GM18508 (cell line): Measurements from ENCODE around the gene CTNNBL1.
"Not testable (repeated sequence)": the region's sequence is repeated elsewhere in the genome, so short reads cannot be mapped to it uniquely, and the experiment has no call there.

Source experiments
- ATAC-seq: cut with Tn5 transposase; IDR thresholded peaks from one replicate; pipeline ENCODE4 v1.9.1; 2021; ENCODE audit warnings: moderate number of reproducible peaks; ENCODE audit not compliant: insufficient read depth, unreplicated experiment

Gene CTNNBL1

DNA sequence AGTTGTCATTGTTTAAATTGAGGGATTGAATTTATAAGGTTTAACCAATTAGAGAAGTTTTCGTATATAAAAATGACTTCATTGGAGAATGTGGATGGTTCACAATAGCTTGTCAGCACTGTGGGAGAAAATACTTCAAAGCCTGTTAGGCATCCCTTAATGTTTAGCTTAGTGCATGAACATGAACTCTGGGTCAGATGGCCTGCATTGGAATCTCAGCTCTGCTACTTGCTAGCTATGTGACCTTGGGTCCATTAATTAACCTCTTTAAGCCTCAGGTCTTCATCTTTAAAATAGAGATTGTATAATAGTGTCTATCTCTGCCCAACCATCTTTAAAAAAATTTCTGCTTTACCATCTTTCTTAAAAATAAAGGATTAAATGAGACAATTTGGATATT lies 11.1 kb downstream of the CTNNBL1 start:
- no peak for ATAC-seq

DNA sequence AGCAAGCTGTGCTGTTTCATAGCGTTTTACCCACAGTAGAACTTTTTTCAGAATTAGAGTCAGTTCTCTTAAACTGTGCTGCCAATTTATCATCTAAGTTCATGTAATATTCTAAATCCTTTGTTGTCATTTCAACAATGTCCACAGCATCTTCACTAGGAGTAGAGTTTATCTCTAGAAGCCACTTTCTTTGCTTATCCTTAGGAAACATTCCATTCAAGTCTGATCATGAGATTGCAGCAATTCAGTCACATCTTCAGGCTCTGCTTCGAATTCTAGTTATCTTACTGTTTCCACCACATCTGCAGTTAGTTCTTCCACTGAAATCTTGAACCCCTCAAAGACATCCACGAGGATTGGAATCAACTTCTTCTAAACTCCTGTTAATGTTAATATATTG lies 12.5 kb downstream of the CTNNBL1 start:
- no peak for ATAC-seq

DNA sequence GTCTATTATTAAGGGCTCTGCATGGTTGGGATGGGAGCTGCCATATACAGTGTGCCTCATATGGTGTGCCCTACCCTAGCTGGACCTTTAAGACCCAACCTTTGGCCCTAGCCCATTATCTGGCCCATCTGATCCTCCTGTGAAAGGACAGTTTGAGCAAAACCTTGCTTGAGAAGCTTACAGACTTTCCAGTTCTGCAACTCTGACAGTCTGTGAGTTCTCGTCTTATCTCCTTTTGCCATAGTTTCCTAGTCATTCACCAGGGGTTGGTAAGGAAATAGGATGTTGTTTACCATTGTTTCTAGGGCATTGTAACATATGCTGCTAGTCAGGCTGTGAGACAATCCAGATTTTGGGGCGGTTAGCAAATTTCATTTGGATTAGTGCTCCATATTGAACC lies 17.2 kb downstream of the CTNNBL1 start:
- no peak for ATAC-seq

DNA sequence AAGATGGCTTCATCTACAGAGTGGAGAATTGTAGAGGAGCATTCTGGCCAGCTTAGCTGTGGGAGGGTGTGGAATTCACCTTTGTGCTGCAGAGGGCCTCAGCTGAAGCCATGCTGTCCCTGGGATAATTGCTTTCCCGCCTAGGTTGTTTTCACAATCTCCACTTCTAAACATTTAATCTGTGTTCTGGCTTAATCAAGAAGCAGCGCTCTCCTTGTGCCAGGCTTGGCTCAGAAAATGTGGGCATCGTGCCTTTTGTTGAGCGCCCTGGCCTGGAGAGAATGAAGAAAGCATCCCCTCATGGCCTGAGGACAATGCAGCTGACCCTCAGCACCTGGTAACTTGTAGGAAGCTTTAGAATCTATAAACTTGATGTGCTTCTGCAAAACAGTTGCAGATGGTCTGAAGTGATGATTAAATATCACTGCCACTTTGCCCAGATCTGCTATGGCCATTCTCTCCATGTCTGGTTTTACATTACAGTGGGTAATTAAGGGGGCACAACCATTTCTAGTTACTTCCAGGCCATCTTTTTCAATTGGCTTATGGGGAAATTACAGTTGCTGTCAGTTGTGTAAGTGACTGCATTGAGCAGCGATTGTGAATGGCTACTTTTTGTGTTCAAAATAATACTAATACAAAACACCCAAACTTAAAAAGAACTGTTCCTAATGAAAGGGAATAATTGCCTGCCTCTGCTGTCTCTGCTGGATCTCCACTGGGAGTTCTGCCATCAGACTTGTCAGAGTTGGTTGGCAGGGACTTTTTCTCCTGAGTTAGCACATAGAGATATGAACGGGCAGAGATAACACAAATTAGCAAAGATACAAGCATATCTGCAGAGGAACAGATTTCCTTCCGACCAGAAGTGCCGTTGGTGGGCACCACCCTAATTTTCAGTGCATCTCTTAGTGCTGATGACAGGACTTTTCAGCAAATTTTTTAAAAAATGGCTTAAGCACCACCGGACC lies 18.4 kb downstream of the CTNNBL1 start:
- no peak for ATAC-seq

DNA sequence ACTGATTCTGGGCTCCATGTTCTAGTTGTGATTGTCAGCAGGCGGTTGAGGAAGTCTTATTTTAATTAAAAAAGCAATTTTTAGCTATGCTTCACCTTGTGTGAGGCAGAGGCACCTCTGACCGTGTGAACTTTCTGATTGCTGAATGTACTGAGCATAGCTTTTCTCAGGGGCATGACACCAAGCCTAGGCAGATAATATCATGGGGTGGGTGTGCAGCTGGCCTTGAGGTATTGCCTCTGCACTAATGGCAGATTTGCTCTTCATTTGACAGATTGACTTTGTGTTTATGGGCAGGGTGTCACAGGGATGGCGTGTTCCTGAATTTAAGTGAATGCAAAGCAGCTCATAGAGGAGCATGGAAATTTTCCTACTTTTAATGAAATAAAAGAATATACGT lies 19.6 kb downstream of the CTNNBL1 start:
- ATAC-seq = no peak

DNA sequence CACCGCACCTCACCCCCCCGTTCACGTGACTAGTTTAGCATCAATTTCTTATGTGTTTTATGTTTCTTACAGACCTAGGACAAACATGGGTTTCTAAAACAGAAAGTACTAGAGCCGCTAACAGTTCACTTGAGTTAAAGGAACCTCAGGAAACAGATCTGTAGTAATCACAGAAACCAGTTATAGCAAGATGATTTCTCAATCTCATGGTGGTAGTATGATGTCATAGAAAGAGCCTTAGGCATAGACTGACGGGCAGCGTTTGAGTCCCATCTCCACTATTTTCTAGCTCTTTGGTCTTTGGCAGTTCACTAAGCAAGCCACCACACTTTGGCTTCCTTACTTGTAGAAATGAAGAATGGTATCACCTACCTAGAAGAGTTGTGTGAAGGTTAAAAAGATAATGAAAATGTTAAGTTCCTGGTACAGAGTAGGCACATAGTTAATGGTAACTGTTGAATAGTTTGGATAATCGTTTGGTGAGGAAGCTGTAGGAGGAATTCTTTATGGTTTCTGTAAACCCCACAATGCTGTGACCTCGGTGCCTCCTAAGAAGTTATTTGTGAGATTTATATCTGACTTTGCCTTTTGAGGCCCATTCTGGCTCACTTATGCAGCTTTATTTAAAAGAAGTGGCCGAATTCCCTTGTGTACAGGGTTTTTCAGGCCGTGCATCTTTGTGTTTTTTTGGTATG lies 21.3 kb downstream of the CTNNBL1 start:
- no peak for ATAC-seq

DNA sequence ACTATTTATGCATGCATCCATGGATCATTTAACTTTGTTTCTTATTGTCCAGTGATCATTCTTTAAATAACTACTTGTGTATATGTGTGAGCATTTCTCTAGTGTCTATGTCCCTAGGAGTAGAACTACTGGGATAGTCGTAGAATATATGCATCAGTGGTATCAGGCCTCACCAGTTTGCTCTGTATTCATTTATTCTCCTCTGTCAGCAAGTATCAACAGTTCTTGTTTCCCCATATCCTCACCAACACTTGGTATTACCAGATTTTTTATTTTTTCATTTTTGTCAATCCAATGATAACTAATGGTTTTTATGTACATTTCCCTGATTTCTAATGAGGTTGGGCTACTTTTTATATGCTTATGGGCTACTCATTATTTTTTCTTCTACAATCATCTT lies 27.9 kb downstream of the CTNNBL1 start:
- ATAC-seq = no peak

DNA sequence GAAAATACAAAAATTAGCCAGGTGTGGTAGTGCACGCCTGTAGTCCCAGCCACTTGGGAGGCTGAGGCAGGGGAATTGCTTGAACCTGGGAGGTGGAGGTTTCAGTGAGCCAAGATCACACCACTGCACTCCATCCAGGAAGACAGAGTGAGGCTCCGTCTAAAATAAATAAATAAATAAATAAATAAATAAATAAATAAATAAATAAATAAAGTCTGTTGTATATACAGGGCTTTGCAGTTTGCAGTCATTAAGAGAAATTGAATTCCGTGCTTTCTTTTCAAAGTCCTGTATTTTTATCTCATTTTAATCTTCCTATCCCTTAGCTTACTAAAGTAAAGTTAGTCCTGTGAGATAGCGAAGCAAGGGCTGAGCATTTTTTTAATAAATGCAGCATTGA lies 28.5 kb downstream of the CTNNBL1 start:
- ATAC-seq = not testable (repeated sequence)

DNA sequence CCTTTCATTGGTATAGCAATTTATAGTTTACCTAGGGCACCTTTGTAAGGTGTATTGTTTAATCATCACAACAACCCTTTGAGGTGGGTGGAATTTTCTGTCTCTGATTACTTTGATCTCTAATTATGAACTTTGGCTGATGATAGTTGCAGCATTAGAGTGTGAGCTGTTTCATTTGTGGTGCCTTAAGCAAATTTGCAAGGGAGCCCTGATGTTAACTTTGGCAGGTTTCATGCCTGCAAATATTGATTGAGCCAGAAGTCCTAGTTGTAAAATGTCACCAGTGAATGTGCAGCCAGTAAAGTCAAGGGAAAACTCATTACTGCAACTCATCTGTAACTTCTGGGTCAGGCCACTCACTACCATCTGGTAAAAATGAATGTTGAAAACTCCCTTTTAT lies 29.8 kb downstream of the CTNNBL1 start:
- no peak for ATAC-seq

DNA sequence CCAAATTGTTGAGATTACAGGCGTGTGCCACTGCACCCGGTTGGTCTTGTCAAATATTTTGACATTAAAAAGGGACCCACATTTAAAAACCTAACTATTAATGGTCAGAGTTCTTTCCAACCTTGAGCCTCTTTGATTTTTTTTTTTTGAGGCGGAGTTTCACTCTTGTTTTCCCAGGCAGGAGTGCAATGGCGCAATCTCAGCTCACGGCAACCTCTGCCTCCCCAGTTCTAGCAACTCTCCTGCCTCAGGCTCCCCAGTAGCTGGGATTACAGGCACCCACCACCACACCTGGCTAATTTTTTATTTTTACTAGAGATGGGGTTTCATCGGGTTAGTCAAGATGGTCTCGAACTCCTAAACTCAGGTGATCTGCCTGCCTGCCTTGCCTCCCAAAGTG lies 31.3 kb downstream of the CTNNBL1 start:
- no peak for ATAC-seq

DNA sequence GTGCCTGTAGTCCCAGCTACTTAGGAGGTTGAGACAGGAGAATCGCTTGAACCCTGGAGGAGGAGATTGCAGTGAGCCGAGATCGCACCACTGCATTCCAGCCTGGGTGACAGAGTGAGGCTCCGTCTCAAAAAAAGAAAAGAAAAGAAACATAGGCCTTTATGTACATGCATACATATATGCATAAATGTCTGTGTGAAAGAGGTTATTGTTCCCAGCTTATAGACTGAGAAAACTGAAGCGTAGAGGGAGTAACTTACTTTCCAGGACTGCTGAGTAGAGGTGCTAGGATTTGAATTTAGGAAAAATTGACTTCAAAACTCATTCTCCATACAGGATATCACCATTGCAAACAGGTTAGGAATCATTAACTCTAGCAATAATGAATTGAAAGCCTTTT lies 32.0 kb downstream of the CTNNBL1 start:
- ATAC-seq = no peak

DNA sequence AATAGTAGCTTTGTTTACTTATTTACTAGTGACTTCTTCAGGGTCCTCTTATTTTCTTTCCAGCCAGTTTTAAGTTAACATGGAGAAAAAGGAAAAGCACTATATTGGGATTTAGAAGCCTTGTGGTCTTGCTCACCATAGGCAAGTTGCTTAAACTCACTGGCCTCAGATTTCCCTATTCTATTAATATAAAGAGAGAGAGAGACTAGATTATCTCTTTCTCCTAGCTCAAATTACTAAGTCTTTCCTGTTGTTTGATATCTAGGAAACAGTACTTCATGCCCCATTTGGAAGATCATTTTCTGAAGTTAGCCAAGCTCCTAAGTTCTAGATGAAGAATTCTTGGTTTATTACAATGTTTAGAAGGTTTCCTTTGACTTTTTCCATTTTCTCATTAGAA lies 32.5 kb downstream of the CTNNBL1 start:
- no peak for ATAC-seq

DNA sequence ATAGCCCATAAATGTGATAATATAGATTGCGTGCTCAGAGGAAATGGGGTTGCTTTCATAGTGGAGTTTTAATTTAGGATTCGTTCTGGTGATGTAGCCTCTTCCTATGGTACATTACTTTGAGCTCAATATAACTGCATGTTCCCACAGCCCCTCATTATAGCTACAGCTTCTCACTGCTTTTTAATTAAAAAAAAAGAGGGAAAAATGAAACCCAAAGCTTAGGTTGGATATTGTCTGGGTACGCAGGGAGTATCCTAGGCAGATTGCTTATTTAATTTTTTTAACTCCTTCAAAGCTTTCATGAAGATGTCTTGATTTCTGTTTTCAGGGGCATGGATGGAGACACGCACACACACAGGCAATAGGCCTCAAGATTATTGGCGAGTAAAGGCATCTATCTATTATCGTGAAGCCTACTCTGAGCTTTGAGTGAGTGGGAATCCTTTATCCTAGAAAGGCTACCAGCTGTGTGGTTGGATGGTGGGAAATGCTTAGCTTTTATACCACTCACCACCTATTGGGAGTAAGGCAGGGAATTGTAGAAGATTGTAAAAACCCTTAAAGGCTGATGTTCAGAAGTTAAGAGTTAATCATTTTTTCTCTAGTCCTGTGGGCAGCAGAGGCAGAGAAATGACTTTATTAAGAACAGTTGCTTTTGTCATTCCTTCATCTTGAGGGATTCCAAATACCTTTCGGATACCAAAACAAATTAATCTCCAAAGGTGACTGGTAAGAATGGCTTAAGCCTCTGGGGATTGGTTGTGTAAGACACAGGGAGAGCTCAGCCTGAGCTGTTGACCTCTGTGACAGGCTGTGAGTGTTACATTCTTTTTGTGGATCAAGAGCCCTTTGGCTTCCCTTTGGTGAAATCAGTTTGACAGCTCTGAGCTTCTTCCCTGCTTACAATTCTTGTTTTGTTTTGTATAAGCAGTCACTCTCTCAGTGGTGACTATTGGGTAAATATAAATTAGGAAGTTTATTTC lies 33.4 kb downstream of the CTNNBL1 start:
- no peak for ATAC-seq

DNA sequence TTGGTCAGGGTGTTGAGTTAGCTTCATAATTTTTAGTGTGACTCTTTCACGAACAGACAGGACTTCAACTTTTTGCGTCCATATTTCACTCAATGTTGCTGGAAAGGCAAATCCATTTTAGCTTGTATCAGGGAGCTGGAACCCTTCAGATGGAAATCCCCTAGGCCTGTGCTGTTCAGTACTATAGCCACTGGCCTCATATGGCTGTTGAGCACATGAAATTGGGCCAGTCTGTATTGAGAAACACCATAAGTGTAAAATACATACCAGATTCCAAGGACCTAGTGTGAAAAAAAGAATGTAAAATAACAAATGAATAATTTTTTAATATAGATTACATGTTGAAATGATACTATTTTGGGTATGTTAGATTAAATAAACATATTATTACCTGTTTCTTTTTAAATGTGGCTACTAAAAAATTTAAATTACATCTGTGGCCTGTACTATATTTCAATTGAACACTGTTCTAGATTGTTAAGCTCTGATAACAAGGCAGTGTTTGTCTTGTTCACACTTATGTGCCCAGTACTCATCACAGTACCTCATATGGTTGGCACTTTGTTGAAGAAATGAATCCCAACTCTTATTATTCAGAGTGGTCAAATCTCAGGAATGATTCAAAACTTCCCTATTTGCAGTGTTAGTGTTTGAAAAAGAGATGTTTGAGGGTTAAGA lies 34.3 kb downstream of the CTNNBL1 start:
- ATAC-seq = no peak

DNA sequence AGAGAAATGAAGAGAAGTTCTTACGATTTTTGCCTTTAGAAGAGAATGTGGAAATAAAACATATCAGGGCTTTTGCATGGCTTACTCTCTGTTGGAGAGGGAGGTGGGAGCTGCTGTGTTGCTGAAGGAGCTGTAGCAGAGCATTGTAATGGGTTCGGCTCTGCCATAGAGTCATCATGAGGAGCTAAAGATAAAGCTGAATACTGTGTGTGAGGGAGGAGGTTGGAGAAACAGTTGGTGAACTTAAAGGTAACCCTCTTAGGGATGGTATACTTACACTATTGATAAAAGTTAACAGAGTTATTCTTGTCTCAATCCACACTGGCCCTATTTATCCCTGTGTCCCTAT lies 34.8 kb downstream of the CTNNBL1 start:
- ATAC-seq = no peak

DNA sequence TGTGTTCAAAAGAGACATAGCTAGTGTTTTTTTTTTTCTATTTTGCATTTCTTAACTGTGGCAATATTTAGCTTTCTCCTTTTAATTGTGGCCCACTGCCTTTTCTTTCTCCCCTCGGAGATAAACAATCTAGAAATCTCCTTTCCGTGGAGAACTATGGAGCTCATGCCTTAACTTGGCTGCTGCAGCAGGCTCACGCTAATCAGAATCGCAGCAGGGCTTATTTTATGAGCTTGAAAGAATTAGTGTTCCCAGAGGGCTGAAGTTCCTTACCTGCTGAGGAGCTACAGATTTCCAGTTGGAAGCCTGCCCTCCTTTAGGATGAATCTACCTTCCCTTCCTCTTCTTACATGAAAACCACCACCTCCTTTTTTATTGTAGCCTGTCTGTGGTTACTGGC lies 35.6 kb downstream of the CTNNBL1 start:
- no peak for ATAC-seq

DNA sequence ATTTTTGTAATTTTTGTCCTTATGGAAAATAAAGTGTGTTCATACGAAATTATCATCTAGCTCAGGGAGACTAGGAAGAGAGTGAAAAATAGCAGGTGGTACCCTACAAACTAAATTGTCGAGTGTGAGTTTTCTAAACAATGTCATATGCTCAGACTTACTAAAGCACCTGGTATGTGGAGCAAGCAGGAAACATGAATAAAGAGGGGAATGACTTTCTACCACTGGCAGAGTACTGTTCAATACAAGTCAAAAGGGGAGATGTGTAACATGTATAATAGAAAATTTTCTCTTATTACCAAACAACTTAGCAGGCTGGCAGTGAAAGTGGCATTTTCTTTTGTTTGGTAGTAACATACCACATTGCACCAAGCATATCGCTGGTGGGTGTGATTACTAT lies 36.1 kb downstream of the CTNNBL1 start:
- no peak for ATAC-seq

DNA sequence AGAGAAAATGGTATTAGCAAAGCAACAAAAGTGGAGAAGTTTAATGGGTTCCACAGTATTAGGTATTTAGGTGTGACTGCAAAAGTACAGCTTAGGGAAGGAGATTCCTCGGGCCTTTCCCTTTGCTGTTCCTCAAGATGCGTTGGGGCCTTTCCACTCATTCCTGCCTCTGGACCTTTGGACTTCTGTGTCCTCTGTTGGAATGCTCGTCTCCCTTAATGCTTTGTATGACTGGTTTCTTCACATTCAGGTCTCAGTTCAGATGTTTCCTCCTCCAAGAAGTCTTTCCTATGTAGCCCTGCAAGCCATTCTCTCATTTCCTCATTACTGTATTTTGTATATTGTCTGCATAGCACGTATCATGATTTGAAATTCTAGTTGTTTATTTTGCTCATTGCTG lies 39.6 kb downstream of the CTNNBL1 start:
- no peak for ATAC-seq

DNA sequence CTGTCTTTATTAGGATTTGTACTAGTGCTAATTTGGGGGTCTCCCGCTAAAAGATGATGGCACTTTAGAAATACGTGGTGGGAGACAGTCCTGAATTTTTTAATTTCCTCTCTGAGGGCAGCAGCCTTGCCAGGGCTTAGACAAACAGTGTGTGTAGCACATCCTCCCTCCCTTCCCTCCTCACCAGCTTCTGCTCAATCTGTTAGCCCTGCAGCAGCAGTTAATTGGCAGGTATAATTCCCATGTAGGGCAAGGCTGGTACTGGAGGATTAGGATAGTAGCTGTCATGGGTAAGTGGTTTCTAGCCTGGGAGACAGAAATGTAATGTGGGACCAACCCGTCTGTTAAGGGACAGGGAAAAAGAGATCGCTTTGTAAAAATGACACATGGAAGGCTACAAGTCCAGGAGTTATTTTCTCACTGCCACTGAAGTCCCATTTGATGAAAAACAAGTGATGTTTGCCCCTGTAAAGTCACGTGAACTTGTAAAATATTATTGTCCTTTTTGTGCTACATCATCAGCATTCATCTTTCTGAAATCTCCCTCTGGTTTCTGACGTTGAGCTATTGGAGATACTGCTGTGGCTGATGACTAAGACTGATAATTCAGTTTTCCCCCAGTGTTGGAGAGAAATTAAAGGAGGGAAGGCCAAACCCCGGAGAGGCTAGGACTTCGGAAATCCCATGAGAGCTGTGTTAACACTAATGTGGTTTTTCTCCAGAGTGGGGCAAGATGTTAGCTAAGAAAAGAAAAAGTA lies 40.6 kb downstream of the CTNNBL1 start:
- no peak for ATAC-seq
